GM19023 (cell line): Measurements from ENCODE around the gene VSIG2.

Experiments used
- ATAC-seq: cut with Tn5 transposase; IDR thresholded peaks from one replicate; pipeline ENCODE4 v1.9.1; 2021; ENCODE audit warnings: mild to moderate bottlenecking, moderate library complexity; ENCODE audit not compliant: unreplicated experiment

Gene VSIG2

GRCh38 chr11:124763156-124763947 lies 11.3 kb upstream of the VSIG2 start:
- no peak for ATAC-seq

DNA sequence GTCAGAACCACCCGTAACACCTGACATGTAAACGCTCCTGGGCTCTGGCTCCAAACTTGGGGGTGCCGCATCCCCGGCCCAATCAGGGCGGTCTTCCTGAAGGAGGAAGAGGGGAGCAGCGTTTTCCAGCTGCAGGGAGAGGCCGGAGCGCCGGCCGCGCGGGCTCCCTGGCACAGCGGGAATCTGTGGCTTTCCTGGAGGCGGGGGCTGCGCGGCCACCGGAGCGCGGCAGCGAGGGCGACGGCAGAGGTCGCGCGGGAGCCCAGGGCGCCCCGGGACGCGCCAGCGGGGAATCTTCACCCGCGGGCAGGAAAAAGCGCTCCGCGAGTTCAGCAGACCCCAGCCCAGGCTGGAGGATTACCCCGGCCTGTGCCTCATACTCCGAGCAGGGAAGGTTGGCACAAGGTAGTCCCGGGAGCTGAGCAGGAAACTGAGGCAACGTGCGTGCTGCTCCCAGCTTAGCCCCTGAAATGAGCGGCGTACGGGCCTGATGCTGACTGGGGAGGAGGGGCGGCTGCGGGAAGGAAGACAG lies 10.6 kb upstream of the VSIG2 start:
- ATAC-seq = peak; percentile 4

- peak; percentile 59 for ATAC-seq
Observed at GRCh38 chr11:124762105-124762623, 10.1 kb upstream of the VSIG2 start, which contains the start of gene ESAM. Gene ESAM, minus strand, starts transcription at chr11:124762290. Its CDS starts 136 bp downstream, at chr11:124762154.

- peak; percentile 8 for ATAC-seq
Observed at GRCh38 chr11:124761301-124762104, 9.4 kb upstream of the VSIG2 start.

- ATAC-seq = no peak
Observed at GRCh38 chr11:124760806-124761205, 8.8 kb upstream of the VSIG2 start.

DNA sequence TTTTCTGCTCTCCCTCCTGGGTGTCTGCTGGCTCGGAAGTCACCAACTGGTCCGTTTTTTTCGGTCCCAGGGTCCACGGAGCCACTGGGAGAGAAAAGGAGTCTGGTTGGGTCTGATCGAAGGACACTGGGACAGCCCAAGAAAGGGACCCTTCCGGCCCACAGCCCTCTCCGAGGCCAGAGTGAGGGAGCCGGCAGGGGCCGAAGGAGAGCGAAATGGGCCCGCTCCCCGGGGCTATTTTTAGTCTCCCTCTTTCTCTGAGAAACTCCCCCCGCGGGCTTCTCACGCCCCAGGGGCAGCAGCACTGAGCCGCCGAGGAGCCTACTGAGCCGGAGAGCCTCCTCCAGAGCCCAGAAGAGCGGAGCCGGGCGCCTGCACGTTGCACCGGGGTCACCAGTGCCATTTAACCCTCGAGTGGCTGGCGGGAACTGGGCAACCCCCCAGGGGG lies 8.2 kb upstream of the VSIG2 start:
- ATAC-seq = peak; percentile 30

GRCh38 chr11:124759266-124760204 lies 7.5 kb upstream of the VSIG2 start:
- no peak for ATAC-seq

- ATAC-seq = peak; percentile 37
Observed at GRCh38 chr11:124758355-124759265, 6.6 kb upstream of the VSIG2 start.

- no peak for ATAC-seq
Observed at GRCh38 chr11:124757320-124757719, 5.3 kb upstream of the VSIG2 start.

- no peak for ATAC-seq
Observed at GRCh38 chr11:124756753-124757227, 4.7 kb upstream of the VSIG2 start.

- ATAC-seq = no peak
Observed at GRCh38 chr11:124756033-124756752, 4.1 kb upstream of the VSIG2 start.

- ATAC-seq = no peak
Observed at GRCh38 chr11:124754710-124755109, 2.7 kb upstream of the VSIG2 start.

- ATAC-seq = no peak
Observed at GRCh38 chr11:124754309-124754708, 2.3 kb upstream of the VSIG2 start.

DNA sequence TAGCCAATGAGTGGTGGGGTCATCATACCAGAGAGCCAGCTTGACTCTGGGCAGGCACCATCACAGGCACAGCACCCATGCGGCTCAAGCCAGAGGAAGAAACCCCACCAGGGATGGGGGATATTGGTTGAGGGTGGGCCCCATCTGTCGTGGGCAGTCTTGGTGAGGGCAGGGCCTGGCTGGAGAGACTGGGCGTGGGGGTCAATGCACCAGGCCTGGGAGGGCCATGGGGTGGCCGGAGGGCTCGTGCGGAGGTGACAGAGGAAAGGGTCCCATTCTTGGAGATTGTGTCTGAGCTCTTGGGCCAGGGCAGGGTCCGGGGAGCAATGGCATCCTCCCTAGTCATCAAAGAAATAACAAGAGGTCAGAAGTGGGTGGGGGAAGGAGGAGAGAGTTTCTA lies 1.6 kb upstream of the VSIG2 start:
- no peak for ATAC-seq

GRCh38 chr11:124753205-124753604 lies 1.1 kb upstream of the VSIG2 start:
- no peak for ATAC-seq

GRCh38 chr11:124752471-124753102 lies 532 bp upstream of the VSIG2 start:
- no peak for ATAC-seq

GRCh38 chr11:124751391-124751740 lies 689 bp downstream of the VSIG2 start:
- no peak for ATAC-seq

DNA sequence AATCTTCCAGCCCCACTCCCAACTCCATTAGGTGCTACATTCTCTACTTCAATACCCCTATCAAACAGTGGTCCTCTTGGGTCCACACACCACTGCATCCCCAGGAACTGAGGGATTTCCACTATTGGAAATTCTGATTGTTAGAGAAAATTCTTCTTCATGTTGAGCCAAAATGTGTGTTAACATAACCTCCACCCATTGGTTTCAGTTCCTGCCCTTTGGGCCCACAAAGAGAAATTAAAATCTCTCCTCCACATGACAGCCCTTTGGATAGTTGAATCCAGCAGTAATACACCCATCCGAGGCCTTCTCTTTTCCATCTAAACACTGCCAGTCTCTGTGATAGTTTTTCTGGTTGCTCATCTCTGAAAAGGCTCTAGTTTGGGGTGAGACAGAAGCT lies 2.1 kb downstream of the VSIG2 start:
- no peak for ATAC-seq
